22Rv1 (cell line): Measurements from ENCODE around the gene MZB1.

Experiments
- ZFX ChIP-seq: fragments of 450-650 bp; IDR thresholded peaks from 2 replicates; pipeline ENCODE4 v1.6.1; 2017; ENCODE audit warnings: antibody characterized with exemption, borderline replicate concordance
- TF ChIP-seq, protein P1 (sequence below): fragments of 450-650 bp; IDR thresholded peaks from 2 replicates; pipeline ENCODE4 v1.5.1; 2017; ENCODE audit warnings: mild to moderate bottlenecking

GRCh38 chr5:139383275-139383992, 6.3 kb downstream of the MZB1 start, which contains the start of gene SLC23A1:
- TF ChIP-seq, protein P1, sequence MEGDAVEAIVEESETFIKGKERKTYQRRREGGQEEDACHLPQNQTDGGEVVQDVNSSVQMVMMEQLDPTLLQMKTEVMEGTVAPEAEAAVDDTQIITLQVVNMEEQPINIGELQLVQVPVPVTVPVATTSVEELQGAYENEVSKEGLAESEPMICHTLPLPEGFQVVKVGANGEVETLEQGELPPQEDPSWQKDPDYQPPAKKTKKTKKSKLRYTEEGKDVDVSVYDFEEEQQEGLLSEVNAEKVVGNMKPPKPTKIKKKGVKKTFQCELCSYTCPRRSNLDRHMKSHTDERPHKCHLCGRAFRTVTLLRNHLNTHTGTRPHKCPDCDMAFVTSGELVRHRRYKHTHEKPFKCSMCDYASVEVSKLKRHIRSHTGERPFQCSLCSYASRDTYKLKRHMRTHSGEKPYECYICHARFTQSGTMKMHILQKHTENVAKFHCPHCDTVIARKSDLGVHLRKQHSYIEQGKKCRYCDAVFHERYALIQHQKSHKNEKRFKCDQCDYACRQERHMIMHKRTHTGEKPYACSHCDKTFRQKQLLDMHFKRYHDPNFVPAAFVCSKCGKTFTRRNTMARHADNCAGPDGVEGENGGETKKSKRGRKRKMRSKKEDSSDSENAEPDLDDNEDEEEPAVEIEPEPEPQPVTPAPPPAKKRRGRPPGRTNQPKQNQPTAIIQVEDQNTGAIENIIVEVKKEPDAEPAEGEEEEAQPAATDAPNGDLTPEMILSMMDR, result no peak
- no peak for TF ChIP-seq ZFX
